HG02763 (cell line): ENCODE data around the gene PTPRN2.

ENCODE experiments used
- ATAC-seq: cut with Tn5 transposase; IDR thresholded peaks from one replicate; pipeline ENCODE4 v1.9.1; 2021; ENCODE audit warnings: mild to moderate bottlenecking, moderate library complexity; ENCODE audit not compliant: unreplicated experiment

PTPRN2 gene

DNA sequence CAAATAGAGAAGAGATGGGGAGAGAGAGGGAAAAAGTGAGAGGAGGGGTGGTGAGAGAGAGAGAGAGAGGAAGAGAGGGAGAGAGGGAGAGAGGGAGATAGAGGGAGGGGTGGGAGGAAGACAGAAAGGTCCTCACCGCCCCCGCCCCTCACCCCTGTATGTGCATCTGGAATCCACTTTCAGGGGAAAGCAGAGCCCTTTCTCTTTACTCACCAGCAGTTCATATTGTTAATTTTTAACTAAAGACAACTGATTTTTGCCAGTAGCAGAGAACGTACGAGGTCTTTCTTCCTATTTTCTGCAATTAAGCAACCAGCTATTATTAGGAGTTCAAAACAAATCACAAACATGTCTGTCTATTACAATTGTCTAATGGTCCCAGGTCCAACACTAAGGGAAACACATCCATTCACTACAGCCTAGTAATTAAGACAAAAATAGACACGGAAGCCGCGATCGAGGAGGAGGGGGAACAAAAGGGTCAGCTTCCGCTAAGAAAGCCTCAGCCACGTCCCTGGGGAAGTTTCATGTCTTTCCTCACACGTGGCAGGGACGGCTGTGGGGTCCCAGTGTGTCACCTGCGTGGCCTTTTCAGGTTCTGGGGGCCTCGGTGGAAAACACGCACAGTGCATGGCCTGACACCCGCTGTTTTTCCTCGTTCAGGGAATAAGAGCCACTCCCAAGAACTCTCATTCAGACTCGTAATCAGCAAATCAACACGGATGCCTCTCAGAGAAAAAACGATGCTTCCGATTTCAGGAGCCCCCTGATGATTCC is 572.0 kb downstream of the PTPRN2 start:
- no peak for ATAC-seq

DNA sequence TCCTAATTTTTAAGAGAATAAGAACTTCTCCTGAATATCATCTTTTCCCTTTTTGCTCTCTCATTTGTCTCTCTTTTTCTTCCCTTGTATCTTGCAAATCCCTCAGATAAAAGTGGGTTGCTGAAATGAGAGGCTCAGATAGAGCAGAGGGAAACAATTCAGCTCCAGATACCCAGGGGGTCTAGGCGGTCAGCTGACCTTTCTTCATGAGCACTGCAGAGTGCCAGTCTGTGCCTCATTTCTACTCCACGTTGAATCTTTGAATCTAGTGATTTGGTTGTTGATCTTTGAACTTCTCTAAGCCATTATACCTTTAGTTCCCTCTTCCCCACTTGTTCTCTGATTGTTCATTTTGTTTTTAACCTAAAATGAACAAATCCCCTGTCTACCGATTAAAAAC is 572.6 kb downstream of the PTPRN2 start:
- ATAC-seq: no peak

- ATAC-seq: no peak
Observed at GRCh38 chr7:158013085-158013668, 574.4 kb downstream of the PTPRN2 start.

GRCh38 chr7:158011941-158012340 is 575.7 kb downstream of the PTPRN2 start:
- ATAC-seq: no peak

- ATAC-seq: no peak
Observed at GRCh38 chr7:158010961-158011693, 576.5 kb downstream of the PTPRN2 start.

GRCh38 chr7:158009886-158010285 is 577.7 kb downstream of the PTPRN2 start:
- ATAC-seq: no peak

- ATAC-seq: no peak
Observed at GRCh38 chr7:158008267-158008666, 579.4 kb downstream of the PTPRN2 start.

GRCh38 chr7:158007697-158008257 is 579.8 kb downstream of the PTPRN2 start:
- no peak for ATAC-seq

GRCh38 chr7:158006841-158007696 is 580.6 kb downstream of the PTPRN2 start:
- ATAC-seq: no peak

DNA sequence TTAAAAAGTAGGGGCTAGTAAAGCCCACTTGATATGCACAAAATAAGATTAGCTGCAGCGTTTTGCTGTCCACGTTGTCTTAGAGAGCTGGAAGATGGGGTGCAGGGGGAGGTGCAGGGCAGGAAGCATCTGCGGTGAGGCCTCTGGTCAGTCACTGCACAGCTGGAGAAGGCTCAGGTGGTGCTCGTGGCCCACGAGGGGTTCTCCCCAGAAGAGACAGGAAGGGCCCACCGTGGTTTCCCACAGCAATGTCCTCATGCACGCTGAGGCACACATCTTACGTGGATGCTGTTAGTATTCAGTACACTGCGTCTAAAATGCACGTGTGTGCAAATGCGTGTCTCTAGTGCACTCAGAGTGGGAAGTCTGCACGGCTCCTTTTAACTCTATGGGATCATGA is 582.1 kb downstream of the PTPRN2 start:
- no peak for ATAC-seq

DNA sequence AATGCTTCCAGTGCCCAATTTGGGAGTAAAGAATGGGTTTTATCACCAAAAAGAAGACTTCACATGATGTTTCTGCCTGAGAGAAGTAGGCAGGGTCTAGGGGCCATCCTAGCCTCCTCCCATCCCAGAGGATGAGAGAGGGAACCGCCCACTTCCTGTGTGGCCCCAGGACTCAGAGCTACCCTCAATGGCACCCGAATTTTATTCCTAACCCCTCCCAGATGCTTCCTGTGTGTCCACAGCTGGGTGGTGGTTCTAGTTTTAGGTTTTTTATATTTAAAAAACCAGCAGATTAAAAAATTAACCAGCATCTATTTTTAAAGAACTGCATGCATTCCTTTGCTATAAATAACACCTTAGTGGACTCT is 583.5 kb downstream of the PTPRN2 start:
- no peak for ATAC-seq

DNA sequence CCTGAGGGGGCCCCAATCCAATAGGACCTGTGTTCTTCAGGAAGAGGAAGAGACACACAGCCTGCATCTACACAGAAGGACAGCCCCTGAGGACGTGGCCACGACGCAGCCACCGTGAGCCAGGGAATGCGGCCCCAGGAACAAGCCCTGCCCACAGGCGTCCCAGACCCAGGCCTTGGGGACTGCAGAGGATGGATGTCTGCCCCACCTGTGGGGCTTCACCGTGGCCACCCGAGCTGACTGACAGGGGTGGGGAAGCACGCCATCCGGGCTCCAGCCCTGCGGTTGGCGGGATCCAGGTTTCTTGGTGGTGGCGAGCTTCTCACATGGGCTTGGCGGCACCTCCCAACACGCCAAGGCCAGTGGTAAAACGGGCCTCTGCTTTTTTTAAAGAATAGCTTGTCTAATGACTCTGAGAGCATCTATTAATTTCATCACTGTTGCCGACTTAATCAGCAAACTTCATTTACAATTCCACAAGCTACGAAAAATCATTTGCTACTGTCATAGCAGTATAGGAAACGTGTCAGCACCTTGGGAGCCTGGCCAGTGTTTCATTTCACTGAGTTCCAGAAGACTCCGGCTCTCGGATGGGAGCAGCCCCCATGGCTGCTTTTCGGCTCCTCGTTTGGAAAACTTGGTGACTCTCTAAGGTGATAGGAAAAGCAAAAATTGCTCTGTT is 584.0 kb downstream of the PTPRN2 start:
- ATAC-seq: no peak

GRCh38 chr7:158002486-158003080 is 585.0 kb downstream of the PTPRN2 start:
- ATAC-seq: no peak

DNA sequence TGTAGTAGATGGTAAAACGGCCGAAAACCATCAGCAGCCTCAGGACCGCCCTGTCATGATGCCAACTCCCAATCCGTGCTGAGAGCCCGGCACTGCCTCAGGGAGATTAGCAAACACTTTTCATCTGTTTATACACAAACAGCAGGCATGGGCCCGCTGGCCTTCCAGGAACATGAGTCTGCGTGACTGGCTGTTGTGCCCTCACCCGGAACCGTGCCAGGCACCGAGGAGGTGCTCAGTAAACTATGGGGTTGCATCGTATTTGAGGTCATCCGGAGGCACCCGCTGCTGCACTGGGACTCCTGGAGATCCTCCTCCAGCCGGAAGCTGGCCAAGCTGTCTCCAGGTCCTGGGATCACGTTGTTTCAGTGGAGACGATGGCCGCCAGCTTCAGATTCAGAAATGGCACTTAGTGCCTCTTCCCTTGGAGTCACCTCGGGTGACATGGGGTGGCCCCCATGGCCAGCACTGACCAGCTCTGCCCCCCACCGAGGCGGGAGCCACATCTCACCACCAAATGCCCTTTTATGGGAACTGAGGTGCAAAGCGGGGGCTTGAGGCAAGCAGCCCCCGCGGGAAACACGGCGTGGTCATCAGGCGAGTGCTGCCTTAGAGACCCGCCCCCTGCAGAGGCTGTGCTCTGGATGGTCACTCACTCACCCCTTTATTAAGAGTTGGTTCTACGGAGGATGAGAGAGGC is 585.9 kb downstream of the PTPRN2 start:
- ATAC-seq: no peak

- no peak for ATAC-seq
Observed at GRCh38 chr7:158001003-158001402, 586.6 kb downstream of the PTPRN2 start.

GRCh38 chr7:158000160-158000559 is 587.5 kb downstream of the PTPRN2 start:
- ATAC-seq: no peak

- ATAC-seq: no peak
Observed at GRCh38 chr7:157998884-157999552, 588.6 kb downstream of the PTPRN2 start.

- no peak for ATAC-seq
Observed at GRCh38 chr7:157997471-157997870, 590.2 kb downstream of the PTPRN2 start.

GRCh38 chr7:157997080-157997440 is 590.6 kb downstream of the PTPRN2 start:
- no peak for ATAC-seq
